Loucy (cell line): ENCODE data around the gene ANKFY1.

Source experiments
- H2AFZ ChIP-seq: fragments of 200-600 bp; sonication (generic); 2 replicates; pipeline ENCODE4 v1.6.0; 2016; ENCODE audit warnings: antibody characterized with exemption, mild to moderate bottlenecking, low read length, moderate library complexity
- H3F3A ChIP-seq: fragments of 200-600 bp; 2 replicates; pipeline ENCODE4 v1.6.0; 2016; ENCODE audit warnings: antibody characterized with exemption, low read depth, mild to moderate bottlenecking
- H3K27me3 ChIP-seq: fragments of 200-600 bp; sonication (generic); 2 replicates; pipeline ENCODE4 v1.6.1; 2014; ENCODE audit warnings: low read length, mild to moderate bottlenecking; ENCODE audit not compliant: insufficient read depth, poor library complexity, severe bottlenecking
- H3K36me3 ChIP-seq: fragments of 200-600 bp; sonication (generic); 2 replicates; pipeline ENCODE4 v1.6.1; 2016; ENCODE audit warnings: low read length; ENCODE audit not compliant: insufficient read depth
- H3K4me1 ChIP-seq: fragments of 200-600 bp; sonication (generic); 2 replicates; pipeline ENCODE4 v1.5.1; 2014; ENCODE audit warnings: low read length, mild to moderate bottlenecking; ENCODE audit not compliant: insufficient read depth, poor library complexity, severe bottlenecking
- H3K4me2 ChIP-seq: fragments of 200-600 bp; sonication (generic); 2 replicates; pipeline ENCODE4 v1.6.0; 2014; ENCODE audit warnings: antibody characterized with exemption, low read length, low read depth, mild to moderate bottlenecking; ENCODE audit not compliant: poor library complexity, severe bottlenecking
- H3K4me3 ChIP-seq: fragments of 200-600 bp; sonication (generic); 2 replicates; pipeline ENCODE4 v1.5.1; 2014; ENCODE audit warnings: low read length, mild to moderate bottlenecking, mixed read lengths; ENCODE audit not compliant: poor library complexity, severe bottlenecking
- H3K79me2 ChIP-seq: fragments of 200-600 bp; sonication (generic); 2 replicates; pipeline ENCODE4 v1.6.1; 2014; ENCODE audit warnings: low read length; ENCODE audit not compliant: insufficient read depth
- H3K9ac ChIP-seq: fragments of 200-600 bp; sonication (generic); 2 replicates; pipeline ENCODE4 v1.6.0; 2014; ENCODE audit warnings: mild to moderate bottlenecking, low read depth, low read length, moderate library complexity; ENCODE audit not compliant: poor library complexity, severe bottlenecking
- H3K9me2 ChIP-seq: fragments of 200-600 bp; sonication (generic); replicated peaks from 2 replicates; pipeline ENCODE4 v1.6.1; 2016; ENCODE audit warnings: low read depth, low read length, mixed read lengths
- H3K9me3 ChIP-seq: fragments of 200-600 bp; sonication (generic); 2 replicates; pipeline ENCODE4 v1.6.1; 2014; ENCODE audit warnings: mild to moderate bottlenecking, antibody characterized with exemption, low read length, low read depth; ENCODE audit not compliant: insufficient read depth
- H4K20me1 ChIP-seq: fragments of 200-600 bp; sonication (generic); 2 replicates; pipeline ENCODE4 v1.6.0; 2014; ENCODE audit warnings: antibody characterized with exemption, low read length, mild to moderate bottlenecking; ENCODE audit not compliant: insufficient read depth, poor library complexity, severe bottlenecking
- CTCF ChIP-seq: fragments of 200-600 bp; sonication (generic); conservative IDR thresholded peaks from 2 replicates; pipeline ENCODE4 v1.5.1; 2014; ENCODE audit warnings: mild to moderate bottlenecking, antibody characterized with exemption, low read length
- EZH2phosphoT487 ChIP-seq: fragments of 200-600 bp; IDR thresholded peaks from 2 replicates; pipeline ENCODE4 v1.6.1; 2018; ENCODE audit warnings: antibody characterized with exemption, mild to moderate bottlenecking, moderate library complexity, borderline replicate concordance

The ANKFY1 gene

GRCh38 chr17:4246674-4247073, 17.1 kb downstream of the ANKFY1 start:
- Histone ChIP-seq H3K36me3 (peaks cover 16% of the 10 kb centered on the region; the same call in 1 of the 2 replicates), H3K79me2 (peaks cover 78% of the 10 kb centered on the region), H3K9me2 (no peaks in the 10 kb centered on the region), H3K27me3 (no peaks in the 10 kb centered on the region), H3K9me3 (no peaks in the 10 kb centered on the region), H3K4me3 (no peak overlapping the region), H3K4me1 (peaks cover 2% of the 10 kb centered on the region), H3F3A (no peaks in the 10 kb centered on the region), H2AFZ (no peak overlapping the region), H4K20me1 (peaks cover 23% of the 10 kb centered on the region), H3K4me2 (no peak overlapping the region), H3K9ac (no peak overlapping the region)
- no peak for TF ChIP-seq CTCF
- TF ChIP-seq EZH2phosphoT487 = no peak

- H3K36me3 ChIP-seq = peaks cover 45% of the 10 kb centered on the region
Measured at GRCh38 chr17:4241535-4241934, 22.2 kb downstream of the ANKFY1 start.

GRCh38 chr17:4236456-4236855, 27.3 kb downstream of the ANKFY1 start:
- H3K27me3 ChIP-seq = no peaks in the 10 kb centered on the region
- no peaks in the 10 kb centered on the region for H3K9me2 ChIP-seq
- H3K4me1 ChIP-seq = peaks cover 5% of the 10 kb centered on the region
- H3K36me3 ChIP-seq = peaks cover 79% of the 10 kb centered on the region
- no peak overlapping the region for H3K9ac ChIP-seq
- no peak overlapping the region for H2AFZ ChIP-seq
- no peaks in the 10 kb centered on the region for H3K9me3 ChIP-seq
- no peaks in the 10 kb centered on the region for H3F3A ChIP-seq
- H3K79me2 ChIP-seq = no peaks in the 10 kb centered on the region
- no peak overlapping the region for H3K4me3 ChIP-seq
- no peak for TF ChIP-seq EZH2phosphoT487
- no peaks in the 10 kb centered on the region for H4K20me1 ChIP-seq
- no peak overlapping the region for H3K4me2 ChIP-seq

More at GRCh38 chr17:4241535-4241934, 22.2 kb downstream of the ANKFY1 start:
- Histone ChIP-seq H3K79me2 (peaks cover 31% of the 10 kb centered on the region; the same call in 1 of the 2 replicates), H4K20me1 (peaks cover 4% of the 10 kb centered on the region), H3K4me2 (no peak overlapping the region), H3K4me3 (no peak overlapping the region), H3K9ac (no peak overlapping the region), H2AFZ (no peak overlapping the region), H3K4me1 (no peaks in the 10 kb centered on the region), H3K27me3 (no peaks in the 10 kb centered on the region), H3F3A (no peaks in the 10 kb centered on the region), H3K9me2 (no peaks in the 10 kb centered on the region), H3K9me3 (no peaks in the 10 kb centered on the region)
- TF ChIP-seq CTCF (no peak), EZH2phosphoT487 (no peak)
